Choroid plexus epithelial cell (primary cell): ENCODE data around the gene SLC25A36.

ENCODE experiments used
- DNase-seq: peaks from one replicate; pipeline ENCODE4 v3.0.0-alpha.2; 2010; ENCODE audit warnings: low read depth
- H3K4me3 ChIP-seq: 2 replicates; pipeline ENCODE4 v1.5.1; 2011; ENCODE audit warnings: low read depth, mild to moderate bottlenecking, control low read depth, low read length, moderate library complexity
- TF ChIP-seq, protein P1 (sequence below): conservative IDR thresholded peaks from 2 replicates; pipeline ENCODE4 v1.5.1; 2011; ENCODE audit warnings: low read depth, mild to moderate bottlenecking, control low read depth, inconsistent platforms, low read length, moderate library complexity

Gene SLC25A36, protein sequence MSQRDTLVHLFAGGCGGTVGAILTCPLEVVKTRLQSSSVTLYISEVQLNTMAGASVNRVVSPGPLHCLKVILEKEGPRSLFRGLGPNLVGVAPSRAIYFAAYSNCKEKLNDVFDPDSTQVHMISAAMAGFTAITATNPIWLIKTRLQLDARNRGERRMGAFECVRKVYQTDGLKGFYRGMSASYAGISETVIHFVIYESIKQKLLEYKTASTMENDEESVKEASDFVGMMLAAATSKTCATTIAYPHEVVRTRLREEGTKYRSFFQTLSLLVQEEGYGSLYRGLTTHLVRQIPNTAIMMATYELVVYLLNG

DNA sequence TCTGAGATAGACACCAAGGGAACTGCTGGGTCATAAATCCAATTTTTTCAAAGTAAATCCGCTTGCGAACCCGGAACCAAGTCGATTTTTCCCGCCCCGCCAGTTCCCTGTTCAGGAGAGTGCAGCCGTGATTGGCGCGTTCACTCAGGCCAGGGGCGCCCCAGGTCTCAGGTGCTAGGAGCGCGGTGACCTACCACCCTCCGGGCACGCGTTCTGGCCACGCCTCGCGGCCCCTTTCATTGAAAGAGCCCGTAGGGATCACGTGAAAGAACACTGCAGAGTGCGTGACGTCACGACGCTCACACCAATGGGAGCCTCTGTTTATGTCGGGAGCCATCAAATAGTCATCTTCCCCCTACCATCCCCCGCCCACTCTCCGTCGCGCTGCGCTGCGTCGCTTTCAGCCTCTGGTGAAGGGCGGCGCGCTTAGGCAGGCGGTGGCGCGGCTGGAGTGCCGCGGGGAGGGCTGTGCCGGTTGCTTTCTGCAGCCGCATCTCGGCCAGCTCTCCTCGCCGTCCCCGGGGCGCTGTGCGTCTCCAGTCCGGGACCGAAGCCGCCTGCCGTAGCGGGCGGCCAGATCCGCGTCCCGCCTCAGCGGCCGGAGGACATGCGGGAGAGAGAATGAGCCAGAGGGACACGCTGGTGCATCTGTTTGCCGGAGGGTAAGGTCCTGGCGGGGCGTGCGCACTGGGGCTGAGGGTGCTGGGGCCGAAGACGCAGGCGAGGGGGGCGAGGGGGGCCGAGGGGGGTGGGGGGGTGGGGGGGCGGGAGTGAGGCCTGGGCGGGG lies at the start of gene SLC25A36:
TSS of gene SLC25A36 (plus strand) at position 403 of the 787 bp plus-strand sequence. CDS start at position 622, 219 bp downstream.
- DNase-seq, result peak; percentile 98
- H3K4me3 ChIP-seq, result peak within 1 kb of the TSS; percentile 93
- TF ChIP-seq, protein P1, sequence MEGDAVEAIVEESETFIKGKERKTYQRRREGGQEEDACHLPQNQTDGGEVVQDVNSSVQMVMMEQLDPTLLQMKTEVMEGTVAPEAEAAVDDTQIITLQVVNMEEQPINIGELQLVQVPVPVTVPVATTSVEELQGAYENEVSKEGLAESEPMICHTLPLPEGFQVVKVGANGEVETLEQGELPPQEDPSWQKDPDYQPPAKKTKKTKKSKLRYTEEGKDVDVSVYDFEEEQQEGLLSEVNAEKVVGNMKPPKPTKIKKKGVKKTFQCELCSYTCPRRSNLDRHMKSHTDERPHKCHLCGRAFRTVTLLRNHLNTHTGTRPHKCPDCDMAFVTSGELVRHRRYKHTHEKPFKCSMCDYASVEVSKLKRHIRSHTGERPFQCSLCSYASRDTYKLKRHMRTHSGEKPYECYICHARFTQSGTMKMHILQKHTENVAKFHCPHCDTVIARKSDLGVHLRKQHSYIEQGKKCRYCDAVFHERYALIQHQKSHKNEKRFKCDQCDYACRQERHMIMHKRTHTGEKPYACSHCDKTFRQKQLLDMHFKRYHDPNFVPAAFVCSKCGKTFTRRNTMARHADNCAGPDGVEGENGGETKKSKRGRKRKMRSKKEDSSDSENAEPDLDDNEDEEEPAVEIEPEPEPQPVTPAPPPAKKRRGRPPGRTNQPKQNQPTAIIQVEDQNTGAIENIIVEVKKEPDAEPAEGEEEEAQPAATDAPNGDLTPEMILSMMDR, result no peak

DNA sequence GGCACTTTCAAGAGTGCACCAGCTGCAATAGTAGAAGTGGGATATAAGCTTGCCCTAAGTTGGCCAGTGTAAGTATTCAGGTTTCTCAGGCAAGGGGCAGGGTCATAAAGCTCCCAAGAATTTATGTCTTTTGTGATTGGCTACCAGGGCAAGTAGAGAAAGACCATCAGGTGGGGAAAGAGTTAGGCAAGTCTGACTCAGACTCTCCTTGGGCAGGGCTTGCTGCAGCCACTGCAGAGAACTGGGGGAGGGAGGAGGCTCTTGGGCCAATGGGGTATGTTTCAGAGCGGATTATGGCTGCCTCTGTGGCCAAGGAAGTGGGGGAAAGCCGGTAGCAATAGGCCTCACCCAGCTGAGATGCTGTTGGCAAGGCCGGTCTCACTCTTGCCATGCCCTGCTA lies 44.6 kb upstream of the SLC25A36 start:
- TF ChIP-seq, protein P1, result no peak
- peak; percentile 14 for DNase-seq
- H3K4me3 ChIP-seq, result no peak overlapping the region

DNA sequence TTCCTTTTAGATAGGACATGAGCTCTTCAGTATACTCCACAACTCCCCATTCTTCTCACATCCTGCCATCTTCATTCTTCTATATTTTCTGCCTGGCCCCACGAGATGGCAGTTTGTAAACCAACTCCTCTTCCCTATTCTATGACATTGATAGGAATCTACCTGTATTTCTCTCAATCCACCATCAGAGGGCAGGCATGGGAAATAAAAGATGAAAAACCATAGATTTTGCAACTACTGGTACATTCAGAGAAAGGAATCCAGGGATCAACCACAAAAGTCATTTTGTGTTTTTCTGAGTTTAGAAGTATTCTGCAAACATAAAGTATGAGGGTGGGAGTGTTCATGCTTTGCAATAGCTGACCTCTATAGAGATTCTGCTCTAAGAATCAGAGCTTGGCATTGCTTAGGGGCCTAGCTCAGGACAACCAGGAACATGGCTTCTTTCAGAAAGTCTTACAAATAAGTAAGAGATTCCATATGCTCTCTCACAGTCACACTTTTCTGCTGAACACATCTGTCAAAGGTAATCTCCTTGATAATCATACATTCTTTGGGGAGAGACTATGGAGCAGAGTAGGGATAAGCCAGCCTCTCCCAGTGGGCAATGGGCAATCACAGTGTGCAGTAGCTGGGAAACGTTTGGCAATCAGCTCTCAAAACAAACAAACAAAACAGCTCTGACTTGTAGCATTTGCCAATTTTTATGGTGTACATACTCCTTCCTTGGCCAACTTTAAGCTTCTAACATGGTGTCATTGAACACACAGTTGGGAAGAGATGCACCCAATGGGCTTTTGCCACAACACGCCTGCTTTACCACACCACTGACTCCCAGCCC lies 43.1 kb upstream of the SLC25A36 start:
- H3K4me3 ChIP-seq, result no peak overlapping the region
- TF ChIP-seq, protein P1, result peak; percentile 68

DNA sequence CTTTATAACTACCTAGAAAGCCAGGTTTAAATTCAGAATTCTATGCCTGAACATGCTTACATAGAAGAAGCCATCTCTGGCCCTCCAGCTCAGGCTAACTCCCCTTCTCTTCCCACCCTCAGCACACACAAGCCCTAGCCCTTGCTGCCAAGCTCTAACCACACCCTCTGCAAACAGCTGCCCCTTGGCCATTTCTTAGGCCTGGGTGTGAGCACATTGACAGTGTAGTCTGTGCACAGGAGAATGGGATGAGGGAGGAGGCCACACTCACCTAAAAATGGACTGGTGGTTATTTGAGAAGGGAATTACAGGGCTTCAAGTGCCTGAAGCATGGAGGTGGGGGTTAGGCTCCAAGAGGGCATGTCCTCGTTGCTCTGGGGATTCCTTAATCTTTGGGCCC lies 42.3 kb upstream of the SLC25A36 start:
- DNase-seq, result no peak
- TF ChIP-seq, protein P1, result no peak
- no peak overlapping the region for H3K4me3 ChIP-seq

More for the DNA sequence above, 43.1 kb upstream of the SLC25A36 start:
- peak; percentile 97 for DNase-seq

DNA sequence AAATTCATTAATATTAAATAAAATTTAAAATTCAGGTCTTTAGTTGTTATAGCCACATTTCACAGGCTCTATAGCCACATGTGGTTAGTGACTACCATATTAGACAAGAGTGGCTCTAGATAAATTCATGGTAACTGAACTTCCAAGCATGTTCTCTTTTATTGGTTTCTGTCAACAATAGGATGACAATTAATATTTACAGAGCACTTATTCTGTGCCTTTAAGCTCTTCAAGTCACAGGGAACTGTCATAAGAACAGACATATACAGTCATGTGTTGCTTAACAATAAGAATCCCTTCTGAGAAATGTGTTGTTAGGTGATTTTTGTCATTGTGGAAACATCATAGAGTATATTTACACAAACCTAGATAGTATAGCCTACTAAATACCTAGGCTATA lies 38.8 kb upstream of the SLC25A36 start:
- TF ChIP-seq, protein P1, result no peak
- H3K4me3 ChIP-seq, result no peak overlapping the region
- DNase-seq, result no peak

DNA sequence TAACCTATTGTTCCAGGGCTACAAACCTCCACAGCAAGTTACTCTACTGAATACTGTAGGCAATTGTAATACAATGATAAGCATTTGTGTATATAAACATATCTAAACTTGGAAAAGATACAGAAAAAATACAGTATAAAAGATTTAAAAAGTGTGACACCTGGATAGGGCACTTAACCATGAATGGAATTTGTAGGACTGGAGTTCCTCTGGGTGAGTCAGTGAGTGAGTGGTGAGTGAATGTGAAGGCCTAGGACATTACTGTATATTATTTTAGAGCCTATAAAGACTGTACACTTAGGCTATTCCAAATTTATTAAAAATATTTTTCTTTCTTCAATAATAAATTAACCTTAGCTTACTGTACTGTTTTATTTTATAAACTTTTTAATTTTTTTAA lies 38.4 kb upstream of the SLC25A36 start:
- DNase-seq, result peak; percentile 11
- no peak overlapping the region for H3K4me3 ChIP-seq
- TF ChIP-seq, protein P1, result no peak
